ENCODE data around the gene BPIFB4.
"Not testable (repeated sequence)": the region's sequence is repeated elsewhere in the genome, so short reads cannot be mapped to it uniquely, and the experiment has no call there.

The BPIFB4 gene

GRCh38 chr20:33079259-33079658 lies at the start of gene BPIFB4:
Gene BPIFB4, plus strand, starts transcription at chr20:33079643. Its CDS starts 1,884 bp downstream, at chr20:33081527.
- DNase-seq: no peak

GRCh38 chr20:33030076-33030475 lies 49.4 kb upstream of the BPIFB4 start:
- DNase-seq: no peak

- DNase-seq: no peak
Observed at GRCh38 chr20:33030569-33030968, 48.9 kb upstream of the BPIFB4 start.

- no peak for DNase-seq
Observed at GRCh38 chr20:33031531-33031930, 47.9 kb upstream of the BPIFB4 start, which contains the start of gene BPIFB6. Gene BPIFB6, plus strand, starts transcription at chr20:33031648. Its CDS starts 0 bp downstream, at chr20:33031648.

- no peak for DNase-seq
Observed at GRCh38 chr20:33032555-33032954, 46.9 kb upstream of the BPIFB4 start.

GRCh38 chr20:33033381-33033780 lies 46.1 kb upstream of the BPIFB4 start:
- no peak for DNase-seq

- no peak for DNase-seq
Observed at GRCh38 chr20:33034115-33034514, 45.3 kb upstream of the BPIFB4 start.

- DNase-seq: no peak
Observed at GRCh38 chr20:33034901-33035492, 44.4 kb upstream of the BPIFB4 start.

- DNase-seq: no peak
Observed at GRCh38 chr20:33037456-33037855, 42.0 kb upstream of the BPIFB4 start.

GRCh38 chr20:33038243-33038642 lies 41.2 kb upstream of the BPIFB4 start:
- DNase-seq: no peak

GRCh38 chr20:33042430-33042829 lies 37.0 kb upstream of the BPIFB4 start:
- DNase-seq: no peak

GRCh38 chr20:33042983-33043730 lies 36.3 kb upstream of the BPIFB4 start:
- DNase-seq: no peak

GRCh38 chr20:33043731-33044181 lies 35.7 kb upstream of the BPIFB4 start:
- no peak for DNase-seq

- DNase-seq: not testable (repeated sequence)
Observed at GRCh38 chr20:33045129-33045721, 34.2 kb upstream of the BPIFB4 start.

- DNase-seq: no peak
Observed at GRCh38 chr20:33046412-33046811, 33.0 kb upstream of the BPIFB4 start.

GRCh38 chr20:33051333-33051732 lies 28.1 kb upstream of the BPIFB4 start:
- no peak for DNase-seq

- no peak for DNase-seq
Observed at GRCh38 chr20:33053291-33054106, 25.9 kb upstream of the BPIFB4 start, which contains the start of gene BPIFB3. Gene BPIFB3, plus strand, starts transcription at chr20:33053903. Its CDS starts 1,533 bp downstream, at chr20:33055436.

- no peak for DNase-seq
Observed at GRCh38 chr20:33054381-33054780, 25.1 kb upstream of the BPIFB4 start.

- DNase-seq: no peak
Observed at GRCh38 chr20:33054791-33055190, 24.7 kb upstream of the BPIFB4 start.

- DNase-seq: no peak
Observed at GRCh38 chr20:33059136-33059535, 20.3 kb upstream of the BPIFB4 start.

- DNase-seq: no peak
Observed at GRCh38 chr20:33059741-33060390, 19.6 kb upstream of the BPIFB4 start.

GRCh38 chr20:33061658-33062028 lies 17.8 kb upstream of the BPIFB4 start:
- no peak for DNase-seq

Measured in CD4-positive, alpha-beta T cell treated with Interferon alpha-2 for 1 hour (primary cell).